ENCODE measurements around the gene PKN3. TPM values are rescaled to one million over a fixed set of nuclear protein-coding genes. Genes with fewer than 3 reads are reported as not detected.

PKN3 gene
- total RNA-seq, 2 donors from 2014 or later, result 26.0 to 27.2 TPM

DNA sequence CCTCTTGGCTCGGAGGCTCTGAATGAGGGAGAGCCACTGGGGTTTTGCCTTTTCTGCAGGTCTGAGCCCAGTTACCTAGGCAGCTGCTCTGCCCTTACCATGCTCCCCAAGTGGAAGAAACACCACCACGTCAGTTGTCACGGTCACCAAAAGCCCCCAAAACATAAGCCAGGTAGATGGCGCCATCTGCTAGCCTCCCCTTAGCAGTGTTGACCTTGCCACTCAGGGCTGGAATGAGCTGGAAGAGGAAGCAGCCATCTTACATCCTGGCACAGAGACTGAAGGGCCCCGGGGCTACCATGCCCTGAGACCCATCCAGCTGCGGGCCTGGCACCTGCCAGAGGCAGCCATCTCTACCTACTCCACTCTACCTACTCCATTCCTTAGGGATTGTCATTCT is 62.1 kb downstream of the PKN3 start:
- TF ChIP-seq, protein P1, sequence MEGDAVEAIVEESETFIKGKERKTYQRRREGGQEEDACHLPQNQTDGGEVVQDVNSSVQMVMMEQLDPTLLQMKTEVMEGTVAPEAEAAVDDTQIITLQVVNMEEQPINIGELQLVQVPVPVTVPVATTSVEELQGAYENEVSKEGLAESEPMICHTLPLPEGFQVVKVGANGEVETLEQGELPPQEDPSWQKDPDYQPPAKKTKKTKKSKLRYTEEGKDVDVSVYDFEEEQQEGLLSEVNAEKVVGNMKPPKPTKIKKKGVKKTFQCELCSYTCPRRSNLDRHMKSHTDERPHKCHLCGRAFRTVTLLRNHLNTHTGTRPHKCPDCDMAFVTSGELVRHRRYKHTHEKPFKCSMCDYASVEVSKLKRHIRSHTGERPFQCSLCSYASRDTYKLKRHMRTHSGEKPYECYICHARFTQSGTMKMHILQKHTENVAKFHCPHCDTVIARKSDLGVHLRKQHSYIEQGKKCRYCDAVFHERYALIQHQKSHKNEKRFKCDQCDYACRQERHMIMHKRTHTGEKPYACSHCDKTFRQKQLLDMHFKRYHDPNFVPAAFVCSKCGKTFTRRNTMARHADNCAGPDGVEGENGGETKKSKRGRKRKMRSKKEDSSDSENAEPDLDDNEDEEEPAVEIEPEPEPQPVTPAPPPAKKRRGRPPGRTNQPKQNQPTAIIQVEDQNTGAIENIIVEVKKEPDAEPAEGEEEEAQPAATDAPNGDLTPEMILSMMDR (conservative IDR thresholded peaks at IDR 0.05), result peak; percentile 36
- H3K36me3 ChIP-seq (ENCODE audit: control insufficient read depth, insufficient read depth, low read length), result peaks cover 7% of the 10 kb centered on the region
- Mint-ChIP-seq H3K9me3 (no peaks in the 10 kb centered on the region), H3K36me3 (ENCODE audit: low read depth) (peaks cover 13% of the 10 kb centered on the region), H3K4me1 (peaks cover 14% of the 10 kb centered on the region), H3K27ac (peak overlapping the region; percentile 79), H3K27me3 (ENCODE audit: insufficient read depth) (no peaks in the 10 kb centered on the region), H3K4me3 (no peak overlapping the region)
- H3K4me1 ChIP-seq (ENCODE audit: control insufficient read depth, insufficient read depth, low read length), result no peaks in the 10 kb centered on the region
- H3K9me3 ChIP-seq (ENCODE audit: control insufficient read depth, low read length), result no peaks in the 10 kb centered on the region
- no peaks in the 10 kb centered on the region for H3K27me3 ChIP-seq (ENCODE audit: control insufficient read depth, insufficient read depth, low read length, poor library complexity, severe bottlenecking)
- H3K4me3 ChIP-seq (ENCODE audit: low read length), result no peak overlapping the region
- no peak overlapping the region for H3K9ac ChIP-seq (ENCODE audit: extremely low read depth, low read length, poor library complexity, severe bottlenecking)
- H3K27ac ChIP-seq (ENCODE audit: low read depth, low read length), result no peak overlapping the region
- WGBS, 2 experiments (ENCODE audit: insufficient coverage in 1 of 2, insufficient read length in 1 of 2), result 71 to 93% methylated on average over 3 to 6 of the region's 6 CpGs
- DNase-seq, result peak; percentile 67

GRCh38 chr9:128765499-128765898 is 63.2 kb downstream of the PKN3 start:
- H3K4me1 ChIP-seq (ENCODE audit: control insufficient read depth, insufficient read depth, low read length), result no peaks in the 10 kb centered on the region
- TF ChIP-seq, protein P1 (conservative IDR thresholded peaks at IDR 0.05), result no peak
- DNase-seq, result no peak
- 91 to 92% methylated on average over 2 to 3 of the region's 3 CpGs for WGBS, 2 experiments (ENCODE audit: insufficient coverage in 1 of 2, insufficient read length in 1 of 2)
- H3K36me3 Mint-ChIP-seq (ENCODE audit: low read depth), result peaks cover 15% of the 10 kb centered on the region
- H3K9me3 ChIP-seq (ENCODE audit: control insufficient read depth, low read length), result no peaks in the 10 kb centered on the region
- no peak overlapping the region for H3K27ac Mint-ChIP-seq
- no peak overlapping the region for H3K27ac ChIP-seq (ENCODE audit: low read depth, low read length)
- H3K4me3 ChIP-seq (ENCODE audit: low read length), result no peak overlapping the region
- H3K27me3 ChIP-seq (ENCODE audit: control insufficient read depth, insufficient read depth, low read length, poor library complexity, severe bottlenecking), result no peaks in the 10 kb centered on the region
- H3K9me3 Mint-ChIP-seq, result no peaks in the 10 kb centered on the region
- H3K4me3 Mint-ChIP-seq, result no peak overlapping the region
- H3K36me3 ChIP-seq (ENCODE audit: control insufficient read depth, insufficient read depth, low read length), result peaks cover 7% of the 10 kb centered on the region
- no peak overlapping the region for H3K9ac ChIP-seq (ENCODE audit: extremely low read depth, low read length, poor library complexity, severe bottlenecking)
- H3K27me3 Mint-ChIP-seq (ENCODE audit: insufficient read depth), result no peaks in the 10 kb centered on the region
- H3K4me1 Mint-ChIP-seq, result peaks cover 16% of the 10 kb centered on the region

GRCh38 chr9:128768606-128769005 is 66.3 kb downstream of the PKN3 start:
- TF ChIP-seq, protein P1 (conservative IDR thresholded peaks at IDR 0.05), result no peak
- Mint-ChIP-seq H3K9me3 (no peaks in the 10 kb centered on the region), H3K27me3 (ENCODE audit: insufficient read depth) (no peaks in the 10 kb centered on the region), H3K36me3 (ENCODE audit: low read depth) (peaks cover 15% of the 10 kb centered on the region), H3K4me3 (no peak overlapping the region), H3K27ac (peak overlapping the region; percentile 64), H3K4me1 (peaks cover 22% of the 10 kb centered on the region)
- no peaks in the 10 kb centered on the region for H3K4me1 ChIP-seq (ENCODE audit: control insufficient read depth, insufficient read depth, low read length)
- H3K9me3 ChIP-seq (ENCODE audit: control insufficient read depth, low read length), result no peaks in the 10 kb centered on the region
- WGBS, 2 experiments (ENCODE audit: insufficient coverage in 1 of 2, insufficient read length in 1 of 2), result 94% methylated on average over 6 of the region's 6 CpGs; no CpG with 5 or more reads in 1 of the 2 experiments
- peaks cover 7% of the 10 kb centered on the region for H3K36me3 ChIP-seq (ENCODE audit: control insufficient read depth, insufficient read depth, low read length)
- DNase-seq, result no peak
- no peaks in the 10 kb centered on the region for H3K27me3 ChIP-seq (ENCODE audit: control insufficient read depth, insufficient read depth, low read length, poor library complexity, severe bottlenecking)
- no peak overlapping the region for H3K9ac ChIP-seq (ENCODE audit: extremely low read depth, low read length, poor library complexity, severe bottlenecking)
- H3K4me3 ChIP-seq (ENCODE audit: low read length), result no peak overlapping the region
- no peak overlapping the region for H3K27ac ChIP-seq (ENCODE audit: low read depth, low read length)

Other genes starting within 250 kb of the PKN3 start
- 10 to 100 TPM; 34.5 to 48.7 TPM for gene ODF2, start 246.5 kb upstream of the PKN3 start, total RNA-seq
- 10 to 100 TPM; 14.7 to 16.6 TPM for gene GLE1, start 197.8 kb upstream of the PKN3 start, total RNA-seq
- gene SPTAN1, start 149.9 kb upstream of the PKN3 start, total RNA-seq, result 100 to 1,000 TPM; 309 to 319 TPM
- 100 to 1,000 TPM in 1 of 2 donors, 10 to 100 TPM in 1; 87.8 to 119 TPM for gene DYNC2I2, start 45.7 kb upstream of the PKN3 start, total RNA-seq
- gene SET, start 13.3 kb upstream of the PKN3 start, total RNA-seq, result 100 to 1,000 TPM; 762 to 795 TPM
- gene ZDHHC12, start 21.6 kb downstream of the PKN3 start, total RNA-seq, result 10 to 100 TPM; 50.5 to 59.6 TPM
- 10 to 100 TPM; 33.0 to 33.8 TPM for gene ZER1, start 69.4 kb downstream of the PKN3 start, total RNA-seq
- gene TBC1D13, start 84.8 kb downstream of the PKN3 start, total RNA-seq, result 10 to 100 TPM; 30.2 to 34.3 TPM
- 10 to 100 TPM; 15.5 to 15.7 TPM for gene ENDOG, start 116.0 kb downstream of the PKN3 start, total RNA-seq
- 10 to 100 TPM; 66.9 to 86.5 TPM for gene SPOUT1, start 127.3 kb downstream of the PKN3 start, total RNA-seq
- 10 to 100 TPM; 13.6 to 25.3 TPM for gene KYAT1, start 179.4 kb downstream of the PKN3 start, total RNA-seq
- 10 to 100 TPM; 54.6 to 58.7 TPM for gene LRRC8A, start 179.6 kb downstream of the PKN3 start, total RNA-seq
- gene PHYHD1, start 218.5 kb downstream of the PKN3 start, total RNA-seq, result 10 to 100 TPM; 15.2 to 18.0 TPM
- gene DOLK, start 245.1 kb downstream of the PKN3 start, total RNA-seq, result 10 to 100 TPM; 18.0 to 19.8 TPM
- 10 to 100 TPM; 89.8 to 94.8 TPM for gene NUP188, start 245.2 kb downstream of the PKN3 start, total RNA-seq